AG20443 (cell line): ENCODE measurements around the gene AK4.
"Not testable (repeated sequence)": the region's sequence is repeated elsewhere in the genome, so short reads cannot be mapped to it uniquely, and the experiment has no call there.

Experiments
- DNase-seq: peaks from one replicate; pipeline ENCODE4 v3.0.0; 2012; ENCODE audit warnings: low spot score, mixed read lengths

AK4 gene

GRCh38 chr1:65150583-65151263, 2.7 kb downstream of the AK4 start:
- no peak for DNase-seq

GRCh38 chr1:65151641-65152040, 3.6 kb downstream of the AK4 start:
- no peak for DNase-seq

- DNase-seq = no peak
Observed at GRCh38 chr1:65153635-65154034, 5.6 kb downstream of the AK4 start.

GRCh38 chr1:65156910-65157545, 9.0 kb downstream of the AK4 start:
- DNase-seq = no peak

- no peak for DNase-seq
Observed at GRCh38 chr1:65157546-65157941, 9.5 kb downstream of the AK4 start.

- DNase-seq = not testable (repeated sequence)
Observed at GRCh38 chr1:65159291-65159688, 11.3 kb downstream of the AK4 start.

GRCh38 chr1:65159801-65160523, 12.0 kb downstream of the AK4 start:
- no peak for DNase-seq

GRCh38 chr1:65163201-65163805, 15.3 kb downstream of the AK4 start:
- no peak for DNase-seq

GRCh38 chr1:65164101-65164500, 16.1 kb downstream of the AK4 start:
- not testable (repeated sequence) for DNase-seq

- peak; percentile 13 for DNase-seq
Observed at GRCh38 chr1:65164633-65165032, 16.6 kb downstream of the AK4 start.

- DNase-seq = no peak
Observed at GRCh38 chr1:65165269-65165993, 17.4 kb downstream of the AK4 start.

GRCh38 chr1:65166572-65167305, 18.7 kb downstream of the AK4 start:
- DNase-seq = no peak

GRCh38 chr1:65167586-65168242, 19.7 kb downstream of the AK4 start:
- no peak for DNase-seq

GRCh38 chr1:65168867-65169266, 20.9 kb downstream of the AK4 start:
- no peak for DNase-seq

GRCh38 chr1:65170511-65171142, 22.6 kb downstream of the AK4 start:
- peak; percentile 32 for DNase-seq

- no peak for DNase-seq
Observed at GRCh38 chr1:65172936-65173690, 25.1 kb downstream of the AK4 start.

- DNase-seq = peak; percentile 91
Observed at GRCh38 chr1:65174585-65174984, 26.6 kb downstream of the AK4 start.

GRCh38 chr1:65175171-65176055, 27.4 kb downstream of the AK4 start:
- DNase-seq = no peak

- DNase-seq = no peak
Observed at GRCh38 chr1:65176056-65176450, 28.1 kb downstream of the AK4 start.
